GM18526 (cell line): Measurements from ENCODE around the gene UBE2QL1.

Experiments
- POLR2A ChIP-seq: IDR thresholded peaks from 3 replicates; pipeline ENCODE4 v1.6.1; 2011; ENCODE audit not compliant: insufficient read length; ENCODE audit errors: extremely low read depth

The UBE2QL1 gene

GRCh38 chr5:6459896-6460295, 11.2 kb downstream of the UBE2QL1 start:
- no peak for TF ChIP-seq POLR2A

GRCh38 chr5:6461006-6461405, 12.3 kb downstream of the UBE2QL1 start:
- no peak for TF ChIP-seq POLR2A

GRCh38 chr5:6461793-6462650, 13.4 kb downstream of the UBE2QL1 start:
- no peak for TF ChIP-seq POLR2A

- TF ChIP-seq POLR2A: no peak
Observed at GRCh38 chr5:6462671-6463070, 14.0 kb downstream of the UBE2QL1 start.

- no peak for TF ChIP-seq POLR2A
Observed at GRCh38 chr5:6464441-6464840, 15.8 kb downstream of the UBE2QL1 start.

GRCh38 chr5:6465831-6466790, 17.5 kb downstream of the UBE2QL1 start:
- no peak for TF ChIP-seq POLR2A

- no peak for TF ChIP-seq POLR2A
Observed at GRCh38 chr5:6466975-6467567, 18.4 kb downstream of the UBE2QL1 start.

GRCh38 chr5:6467591-6467990, 18.9 kb downstream of the UBE2QL1 start:
- no peak for TF ChIP-seq POLR2A

- no peak for TF ChIP-seq POLR2A
Observed at GRCh38 chr5:6468104-6468503, 19.4 kb downstream of the UBE2QL1 start.

GRCh38 chr5:6468870-6469269, 20.2 kb downstream of the UBE2QL1 start:
- TF ChIP-seq POLR2A: no peak

GRCh38 chr5:6469836-6470235, 21.2 kb downstream of the UBE2QL1 start:
- no peak for TF ChIP-seq POLR2A

- no peak for TF ChIP-seq POLR2A
Observed at GRCh38 chr5:6470672-6471071, 22.0 kb downstream of the UBE2QL1 start.

GRCh38 chr5:6471252-6471651, 22.6 kb downstream of the UBE2QL1 start:
- TF ChIP-seq POLR2A: no peak

- TF ChIP-seq POLR2A: no peak
Observed at GRCh38 chr5:6472792-6473191, 24.1 kb downstream of the UBE2QL1 start.

GRCh38 chr5:6473284-6473683, 24.6 kb downstream of the UBE2QL1 start:
- TF ChIP-seq POLR2A: no peak

- no peak for TF ChIP-seq POLR2A
Observed at GRCh38 chr5:6475626-6476312, 27.1 kb downstream of the UBE2QL1 start.

GRCh38 chr5:6476313-6476661, 27.6 kb downstream of the UBE2QL1 start:
- no peak for TF ChIP-seq POLR2A
